Astrocyte of the cerebellum (primary cell): ENCODE measurements around the gene CPOX.

Experiments
- DNase-seq: peaks from one replicate; pipeline ENCODE4 v3.0.0-alpha.2; 2011; ENCODE audit warnings: low read depth
- H3K4me3 ChIP-seq: 2 replicates; pipeline ENCODE4 v1.5.1; 2011; ENCODE audit warnings: mild to moderate bottlenecking, low read depth, low read length, moderate library complexity
- in situ Hi-C: cut with HindIII; loops from 2 replicates; pipeline ENCODE4 v1.10.0; 2017; ENCODE audit warnings: low sequenced_read_pairs
- TF ChIP-seq, protein P1 (sequence below): IDR thresholded peaks from 2 replicates; pipeline ENCODE4 v1.5.1; 2012; ENCODE audit warnings: low read length, low read depth, moderate library complexity, mild to moderate bottlenecking; ENCODE audit errors: missing control alignments

The CPOX gene

DNA sequence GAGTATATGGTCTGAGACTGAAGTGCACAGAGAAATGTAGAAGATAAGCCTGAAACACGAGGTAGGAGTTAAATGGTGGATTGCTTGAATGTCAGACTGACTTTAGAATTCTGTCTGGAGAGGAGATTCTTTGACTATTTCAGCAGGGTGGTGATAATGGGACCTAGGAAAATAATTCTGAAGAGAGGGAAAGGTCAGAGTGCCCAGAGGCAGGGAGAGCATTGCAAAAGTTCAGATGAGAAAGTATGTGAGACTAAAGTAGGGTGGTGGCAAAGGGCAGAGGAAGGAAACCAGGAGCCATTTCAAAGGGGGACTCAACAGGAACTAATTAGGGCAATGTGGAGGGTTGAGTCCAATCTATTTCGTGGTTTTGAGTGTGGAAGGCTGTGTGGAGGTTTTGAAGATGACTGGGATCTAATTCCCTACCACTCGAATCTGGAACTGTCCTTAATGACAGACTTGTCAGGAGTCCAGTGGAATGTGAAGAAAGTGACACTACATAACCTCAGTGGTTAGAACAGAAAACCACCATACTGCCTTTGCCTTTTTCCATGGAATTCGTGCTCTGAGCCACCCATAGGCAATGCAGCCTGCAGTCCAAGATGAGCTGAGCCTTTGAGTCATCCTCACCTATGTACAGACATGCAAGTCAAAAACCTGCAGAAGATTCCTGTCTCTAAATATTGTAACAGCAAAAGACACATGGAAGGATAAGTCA, 16.1 kb downstream of the CPOX start:
- no peak overlapping the region for H3K4me3 ChIP-seq
- in situ Hi-C loops, result no loop called here
- TF ChIP-seq, protein P1, sequence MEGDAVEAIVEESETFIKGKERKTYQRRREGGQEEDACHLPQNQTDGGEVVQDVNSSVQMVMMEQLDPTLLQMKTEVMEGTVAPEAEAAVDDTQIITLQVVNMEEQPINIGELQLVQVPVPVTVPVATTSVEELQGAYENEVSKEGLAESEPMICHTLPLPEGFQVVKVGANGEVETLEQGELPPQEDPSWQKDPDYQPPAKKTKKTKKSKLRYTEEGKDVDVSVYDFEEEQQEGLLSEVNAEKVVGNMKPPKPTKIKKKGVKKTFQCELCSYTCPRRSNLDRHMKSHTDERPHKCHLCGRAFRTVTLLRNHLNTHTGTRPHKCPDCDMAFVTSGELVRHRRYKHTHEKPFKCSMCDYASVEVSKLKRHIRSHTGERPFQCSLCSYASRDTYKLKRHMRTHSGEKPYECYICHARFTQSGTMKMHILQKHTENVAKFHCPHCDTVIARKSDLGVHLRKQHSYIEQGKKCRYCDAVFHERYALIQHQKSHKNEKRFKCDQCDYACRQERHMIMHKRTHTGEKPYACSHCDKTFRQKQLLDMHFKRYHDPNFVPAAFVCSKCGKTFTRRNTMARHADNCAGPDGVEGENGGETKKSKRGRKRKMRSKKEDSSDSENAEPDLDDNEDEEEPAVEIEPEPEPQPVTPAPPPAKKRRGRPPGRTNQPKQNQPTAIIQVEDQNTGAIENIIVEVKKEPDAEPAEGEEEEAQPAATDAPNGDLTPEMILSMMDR, result no peak
- DNase-seq, result peak; percentile 74

DNA sequence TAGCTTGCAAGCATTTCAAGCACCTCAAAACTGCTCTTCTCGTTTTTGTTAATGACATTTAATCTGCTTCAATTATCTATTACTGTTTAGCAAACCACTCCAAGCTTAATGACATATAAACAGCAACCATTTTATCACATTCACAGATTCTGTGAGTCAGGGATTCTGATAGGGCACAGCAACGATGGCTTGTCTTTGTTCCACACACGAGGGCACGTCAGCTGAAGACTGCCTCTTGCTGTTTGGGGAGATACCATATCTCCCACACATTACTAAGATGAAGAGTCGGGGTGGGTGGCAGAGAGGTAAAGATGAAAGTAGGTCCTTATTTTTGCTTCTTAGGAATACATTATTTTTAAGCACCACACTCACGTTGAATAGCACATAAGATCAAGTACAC, 19.3 kb downstream of the CPOX start:
- no peak for DNase-seq
- in situ Hi-C loops, result no loop called here
- no peak overlapping the region for H3K4me3 ChIP-seq
- TF ChIP-seq, protein P1, result no peak

DNA sequence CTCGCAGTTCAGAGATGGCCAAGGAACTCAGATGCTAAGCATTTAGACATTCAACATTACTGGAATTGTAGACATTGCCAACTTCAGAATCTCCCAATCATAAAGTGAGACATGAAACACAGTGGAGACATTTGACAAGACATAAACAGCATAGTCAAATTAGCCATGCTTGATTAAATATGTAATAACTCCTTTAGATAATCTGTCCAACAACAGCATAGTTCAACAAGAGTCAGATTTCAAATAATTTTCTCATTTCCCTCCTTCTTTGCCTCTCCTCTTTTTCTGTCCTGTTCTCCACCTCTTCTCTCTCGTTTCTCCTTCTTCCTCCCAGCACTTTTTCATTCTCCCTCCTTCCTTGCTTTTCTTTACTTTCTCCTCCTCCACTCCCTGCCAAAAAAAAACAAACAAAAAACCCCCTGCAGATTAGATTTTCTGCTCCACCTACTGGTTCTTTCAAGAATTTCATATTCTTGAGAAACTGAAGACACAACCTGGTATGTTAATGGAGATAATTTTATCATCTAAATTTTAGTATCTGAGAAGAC, 20.2 kb downstream of the CPOX start:
- in situ Hi-C loops, result no loop called here
- DNase-seq, result peak; percentile 13
- TF ChIP-seq, protein P1, result peak; percentile 51
- no peak overlapping the region for H3K4me3 ChIP-seq

DNA sequence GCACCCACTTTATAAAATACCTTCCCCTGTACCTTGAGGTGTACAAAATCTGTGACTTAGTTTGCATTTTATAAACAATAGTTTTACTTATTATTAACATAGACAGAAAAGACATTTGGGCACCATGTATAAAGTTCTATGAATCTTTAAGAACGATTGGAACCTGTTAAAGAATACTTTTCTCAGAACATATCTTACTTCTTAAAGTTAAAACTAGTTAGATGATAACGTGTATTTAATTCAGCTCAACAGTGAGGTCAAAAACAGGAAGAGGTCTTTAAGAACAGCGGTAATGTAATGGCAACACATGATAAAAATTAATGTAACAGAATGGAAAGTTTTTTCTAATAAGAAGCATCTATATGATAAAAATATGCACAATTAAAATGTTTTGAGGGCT, 25.0 kb downstream of the CPOX start:
- in situ Hi-C loops, result no loop called here
- TF ChIP-seq, protein P1, result no peak
- DNase-seq, result no peak
- no peak overlapping the region for H3K4me3 ChIP-seq

DNA sequence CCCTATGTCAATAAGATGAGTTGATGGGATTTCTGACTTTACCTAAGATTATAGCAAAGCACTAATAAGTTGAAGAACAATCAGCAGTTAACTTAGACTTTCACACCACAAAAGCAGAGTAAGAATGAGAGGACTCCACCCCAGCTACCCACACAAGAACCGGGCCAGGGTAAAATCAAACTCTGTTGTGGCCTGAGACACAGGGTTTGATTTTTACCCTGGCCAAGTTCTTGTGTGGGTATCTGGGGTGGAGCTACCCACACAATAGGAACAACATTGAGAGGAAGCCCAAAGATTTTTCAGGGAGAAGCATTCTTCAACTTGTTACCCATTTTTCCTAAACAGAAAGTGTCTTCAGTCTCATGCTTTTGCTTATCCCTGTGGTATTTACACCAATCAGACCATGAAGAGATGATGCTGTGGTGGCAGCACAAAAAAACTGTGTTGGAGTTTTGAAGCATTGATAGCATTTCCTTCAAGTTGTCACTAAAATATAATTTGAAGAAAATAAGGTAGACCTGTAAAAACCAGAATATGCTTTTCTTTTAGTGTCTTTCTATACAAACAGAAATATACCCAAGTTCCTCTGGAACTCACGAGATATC, 25.6 kb downstream of the CPOX start:
- no peak for DNase-seq
- no peak overlapping the region for H3K4me3 ChIP-seq
- in situ Hi-C loops, result no loop called here
- TF ChIP-seq, protein P1, result no peak

DNA sequence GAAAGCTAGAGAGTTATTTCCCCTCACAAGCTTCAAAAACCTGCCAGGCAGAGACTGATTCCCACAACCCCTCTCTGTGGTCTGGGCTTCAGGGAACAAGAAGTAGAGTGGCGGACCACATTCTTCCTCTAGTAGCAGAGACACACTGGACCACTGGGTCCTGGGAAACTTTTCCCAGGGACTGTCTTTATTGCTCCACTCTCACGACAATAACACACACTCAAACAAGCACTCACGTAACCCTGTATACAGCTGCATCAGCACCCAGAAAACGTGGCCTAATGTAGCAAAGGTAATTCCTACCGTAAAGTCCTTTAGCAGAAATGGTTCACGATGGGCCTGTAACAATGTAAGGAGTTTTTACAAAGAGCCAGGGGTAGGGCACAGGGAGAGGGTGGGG, 27.6 kb downstream of the CPOX start:
- no peak for DNase-seq
- in situ Hi-C loops, result no loop called here
- TF ChIP-seq, protein P1, result no peak
- no peak overlapping the region for H3K4me3 ChIP-seq
